ENCODE measurements around the gene LILRB2.
A peak's percentile ranks its signal among the peaks of the same experiment; 100 is the strongest.
"Not testable (repeated sequence)": the region's sequence is repeated elsewhere in the genome, so short reads cannot be mapped to it uniquely, and the experiment has no call there.

Gene LILRB2

DNA sequence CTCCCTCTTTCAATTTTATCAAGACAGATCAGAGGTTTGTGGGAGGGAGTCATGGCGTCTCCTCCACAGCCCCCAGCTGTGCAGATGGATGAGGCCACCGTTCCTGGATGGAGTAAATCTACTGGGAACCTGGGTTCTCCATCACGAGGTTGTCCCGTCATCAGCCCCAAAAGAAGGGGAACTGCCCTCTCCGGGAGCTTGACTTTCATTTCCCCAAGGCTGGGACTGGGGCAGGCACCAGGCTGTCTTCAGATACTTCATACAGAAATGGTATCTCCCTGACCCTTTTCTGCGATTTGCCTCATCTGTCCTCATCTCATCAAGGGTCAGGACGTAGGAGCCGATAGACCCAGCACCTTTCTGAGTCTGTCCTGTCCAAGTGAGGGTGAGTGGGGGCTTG lies 9.8 kb downstream of the LILRB2 start:
- no peak for DNase-seq

DNA sequence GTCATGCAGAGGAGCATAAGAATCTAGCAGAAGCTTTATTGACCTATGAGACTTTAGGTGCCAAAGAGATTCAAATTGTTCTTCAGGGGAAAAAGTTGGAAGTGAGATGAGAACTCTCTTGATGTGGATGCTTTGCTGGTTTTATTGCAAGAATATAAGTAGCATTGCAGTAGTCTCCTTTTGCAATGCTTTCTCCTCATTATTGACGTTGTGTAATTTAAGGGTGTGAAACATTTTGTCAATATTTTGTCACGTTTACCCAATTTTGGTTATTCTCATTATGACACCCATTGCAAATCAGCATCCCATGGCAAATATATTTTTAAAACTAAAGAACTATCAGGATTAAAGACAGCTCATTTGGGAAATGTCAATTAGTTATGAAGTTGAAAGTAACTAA lies 12.0 kb downstream of the LILRB2 start:
- no peak for DNase-seq

DNA sequence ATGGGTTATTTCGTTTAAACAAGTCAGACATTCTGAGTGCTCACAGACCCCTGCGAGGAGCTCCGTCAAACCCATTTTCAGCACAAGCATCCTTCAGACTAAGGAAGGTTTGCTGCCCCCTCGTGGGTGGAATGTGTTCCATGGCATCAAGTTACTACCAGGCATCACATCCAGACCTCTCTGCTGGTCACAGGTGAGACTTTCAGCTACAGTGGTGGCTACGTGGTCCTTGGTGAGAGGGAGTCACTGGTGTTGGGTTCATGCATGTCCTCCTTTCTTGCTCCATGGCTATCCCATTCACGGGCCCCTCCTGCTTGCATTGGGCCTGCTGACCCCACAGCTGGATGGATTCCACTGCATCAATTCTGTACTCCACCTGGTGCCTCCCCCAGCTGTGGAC lies 14.8 kb downstream of the LILRB2 start:
- peak; percentile 68 for DNase-seq

DNA sequence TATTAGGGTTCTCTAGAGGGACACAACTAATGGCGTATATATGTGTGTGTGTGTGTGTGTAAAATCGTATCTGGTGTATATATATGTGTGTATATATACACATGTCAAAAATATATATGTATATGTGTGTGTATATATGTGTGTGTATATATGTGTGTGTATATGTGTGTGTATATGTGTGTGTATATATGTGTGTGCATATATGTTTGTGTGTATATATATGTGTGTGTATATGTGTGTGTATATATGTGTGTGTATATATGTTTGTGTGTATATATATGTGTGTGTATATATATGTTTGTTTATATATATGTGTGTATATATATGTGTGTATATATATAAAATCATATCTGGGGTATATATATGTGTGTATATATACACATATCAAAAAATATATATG lies 18.4 kb downstream of the LILRB2 start:
- DNase-seq = no peak

DNA sequence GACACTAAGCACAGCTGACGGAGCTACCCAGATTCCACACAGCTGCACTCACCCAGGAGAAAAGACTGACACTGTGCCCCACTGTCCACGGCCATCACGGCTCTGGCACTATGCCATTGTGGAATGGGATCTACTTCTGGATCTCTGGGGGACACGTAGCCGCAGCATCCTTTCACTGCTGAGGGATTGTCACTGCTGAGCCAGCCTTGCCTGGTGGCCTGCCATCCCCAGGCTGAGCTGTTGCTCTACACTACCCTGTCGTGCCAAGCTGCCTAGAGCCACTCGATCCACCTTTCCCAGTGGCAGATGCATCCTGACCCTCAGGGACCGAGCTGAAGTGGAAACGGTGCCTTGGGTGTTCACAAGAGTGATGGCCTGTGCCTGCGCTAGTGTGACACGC lies 18.8 kb downstream of the LILRB2 start:
- no peak for DNase-seq

DNA sequence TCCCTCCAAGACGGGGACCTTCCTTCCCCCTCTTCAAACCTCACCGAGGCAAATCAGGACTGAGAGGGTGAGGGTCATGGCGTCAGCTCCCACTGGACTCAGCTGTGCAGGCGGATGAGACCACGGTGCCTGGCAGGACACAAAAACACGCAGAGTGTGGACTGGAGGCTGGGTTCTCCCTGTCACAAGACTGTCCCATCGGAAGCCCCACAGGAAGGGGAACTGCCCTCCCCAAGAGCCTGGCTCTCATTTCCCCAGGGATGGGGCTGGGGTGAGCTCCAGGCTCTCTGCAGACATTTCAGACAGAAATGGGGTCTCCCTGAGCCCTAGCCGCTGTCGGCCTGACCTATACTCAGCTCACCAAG lies 23.8 kb downstream of the LILRB2 start, which contains the start of gene LILRB5:
Gene LILRB5, minus strand, starts transcription at position 158 of the 365 bp plus-strand sequence. Its CDS starts 80 bp downstream, at position 78.
- DNase-seq = no peak

DNA sequence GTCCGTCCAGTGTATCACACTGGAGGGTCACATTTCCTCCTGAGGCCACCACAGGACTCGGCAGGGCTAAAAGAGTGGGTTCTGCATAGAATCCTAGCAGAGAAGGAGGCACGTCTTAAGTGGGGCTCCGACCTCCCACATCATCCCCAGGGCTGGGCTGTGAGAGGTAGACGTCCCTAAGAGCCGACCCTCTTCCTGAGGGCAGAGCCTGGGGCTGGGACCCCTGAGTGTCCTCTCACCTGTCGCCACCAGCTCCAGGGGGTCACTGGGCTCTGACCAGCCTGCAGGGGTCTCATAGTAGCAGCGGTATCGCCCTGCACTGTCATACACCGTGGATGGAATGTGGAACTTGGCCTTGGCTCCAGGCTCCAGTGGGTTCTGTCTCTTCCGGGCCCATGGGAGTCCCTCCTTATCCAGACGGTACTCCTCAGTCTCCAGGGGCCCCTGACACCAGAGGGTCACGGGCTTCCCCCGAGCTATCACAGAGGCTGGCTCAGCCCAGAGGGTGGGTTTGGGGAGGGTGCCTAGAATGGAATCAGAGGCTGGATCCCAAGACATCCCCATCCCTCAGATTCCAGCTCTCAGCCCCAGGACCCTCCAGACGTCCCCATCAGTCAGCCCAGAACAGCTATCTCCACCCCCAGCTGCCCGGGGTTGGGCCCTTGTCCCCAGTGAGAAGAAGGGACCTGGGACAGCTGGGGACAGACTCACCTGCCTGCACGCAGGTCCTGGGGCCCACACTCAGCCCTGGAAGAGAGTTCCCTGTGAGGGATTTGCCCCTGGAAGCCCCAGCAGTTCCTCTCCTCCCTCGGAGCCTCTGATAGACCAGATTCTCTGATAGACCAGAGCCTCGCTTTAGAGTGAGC lies 24.4 kb downstream of the LILRB2 start:
- DNase-seq = no peak

DNA sequence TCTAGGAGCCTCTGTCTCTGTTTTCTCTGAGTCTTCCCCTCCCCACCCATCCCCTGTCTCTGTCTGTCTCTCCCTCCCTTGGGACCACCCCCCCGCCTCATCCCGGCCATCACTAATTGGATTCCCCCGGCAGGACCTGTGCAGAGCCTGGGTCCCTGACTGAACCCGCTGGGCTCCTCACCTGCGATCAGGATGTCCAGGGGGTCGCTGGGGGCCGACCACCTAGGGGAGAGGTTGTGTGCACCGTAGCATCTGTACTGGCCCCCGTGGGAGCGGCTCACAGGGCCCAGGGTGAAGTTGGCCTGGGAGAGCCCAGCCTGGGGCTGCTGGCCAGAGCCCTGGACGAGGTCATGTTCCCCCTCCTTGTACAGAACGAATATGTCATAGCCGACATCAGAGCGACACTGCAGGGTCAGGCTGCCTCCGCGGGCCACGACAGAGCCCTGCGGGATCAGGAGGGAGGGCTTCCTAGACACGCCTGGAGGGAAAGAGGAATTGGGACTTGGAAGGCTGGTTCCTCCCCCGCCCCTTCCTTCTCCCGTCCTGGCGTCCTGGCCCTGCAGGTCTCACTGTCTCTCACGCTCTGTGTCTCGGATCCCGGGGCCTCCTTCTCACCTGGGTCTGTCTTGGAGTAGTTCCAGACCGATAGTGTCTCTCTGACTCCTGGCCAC lies 25.7 kb downstream of the LILRB2 start:
- no peak for DNase-seq

DNA sequence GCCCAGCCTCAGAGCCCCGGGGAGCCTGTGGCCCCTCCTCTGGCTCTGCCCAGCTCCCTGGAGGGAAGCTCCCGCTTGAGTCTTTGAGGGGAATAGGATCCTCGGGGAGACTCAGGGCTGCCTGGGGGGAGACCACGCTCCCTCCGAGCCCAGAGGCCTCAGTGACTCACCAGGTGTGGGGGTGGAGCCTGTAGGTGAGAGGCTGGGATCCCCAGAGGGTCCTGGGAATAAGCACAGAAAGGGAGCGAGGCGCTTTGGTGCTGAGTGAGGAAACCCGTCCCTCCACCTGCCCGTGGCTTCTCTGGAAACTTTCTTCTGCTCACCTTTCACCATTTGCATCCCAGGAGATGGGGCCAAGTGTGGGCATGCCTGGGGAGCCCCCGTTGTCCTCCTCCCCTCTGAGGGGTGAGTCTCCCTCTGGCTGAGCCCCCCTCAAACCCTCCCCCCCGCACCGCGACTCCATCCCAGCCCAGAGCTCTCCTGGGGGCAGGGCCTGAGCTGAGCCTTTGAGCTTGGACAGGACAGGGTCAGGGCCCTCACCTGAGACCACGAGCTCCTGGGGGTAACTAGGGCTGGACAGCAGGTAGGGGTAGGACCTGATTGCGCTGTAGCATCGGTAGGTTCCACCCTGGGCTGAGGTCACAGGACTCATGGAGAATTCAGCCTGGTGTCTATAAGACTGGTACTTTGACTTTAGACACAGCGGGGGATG lies 26.6 kb downstream of the LILRB2 start:
- DNase-seq = no peak

DNA sequence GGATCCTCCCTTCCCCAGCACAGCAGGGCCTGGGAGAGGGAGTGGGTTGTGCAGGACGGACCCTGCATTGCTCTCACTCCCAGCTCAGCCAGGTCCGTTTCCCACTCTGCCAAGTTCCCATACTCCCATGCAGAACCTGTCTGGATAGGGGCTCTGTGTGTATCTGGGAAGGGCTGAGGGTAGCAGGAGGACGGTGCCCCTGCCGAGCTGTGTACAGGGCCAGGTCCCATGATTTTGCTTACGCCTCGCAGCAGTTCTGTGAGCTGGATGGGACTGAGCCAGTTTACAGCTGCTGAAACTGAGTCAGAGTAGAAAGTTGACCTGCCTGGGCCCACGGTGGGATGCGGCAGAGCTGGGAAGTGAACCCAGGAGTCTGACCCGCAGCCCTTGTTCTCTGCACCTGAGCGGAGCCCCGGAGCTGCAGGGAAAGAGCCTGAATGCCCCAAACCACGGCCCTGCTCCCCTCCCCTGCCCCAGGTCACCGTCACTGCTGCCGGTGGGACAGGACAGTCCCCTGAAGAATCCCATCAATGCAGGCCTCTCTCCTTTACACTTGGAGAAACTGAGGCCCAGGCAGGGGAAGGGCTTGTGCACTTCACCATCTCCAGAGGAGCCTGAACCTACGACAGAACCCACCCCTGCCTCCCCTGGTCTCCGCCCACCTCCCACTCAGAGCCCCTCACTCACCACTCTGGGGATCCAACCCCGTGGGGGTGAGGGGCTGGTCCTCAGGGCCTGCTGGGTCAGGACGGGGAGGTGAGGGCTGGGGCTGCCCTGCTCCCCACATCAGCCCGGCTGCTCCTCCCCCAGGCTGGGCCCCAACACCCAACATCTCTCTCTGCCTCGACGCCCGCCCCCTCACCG lies 27.3 kb downstream of the LILRB2 start:
- no peak for DNase-seq

DNA sequence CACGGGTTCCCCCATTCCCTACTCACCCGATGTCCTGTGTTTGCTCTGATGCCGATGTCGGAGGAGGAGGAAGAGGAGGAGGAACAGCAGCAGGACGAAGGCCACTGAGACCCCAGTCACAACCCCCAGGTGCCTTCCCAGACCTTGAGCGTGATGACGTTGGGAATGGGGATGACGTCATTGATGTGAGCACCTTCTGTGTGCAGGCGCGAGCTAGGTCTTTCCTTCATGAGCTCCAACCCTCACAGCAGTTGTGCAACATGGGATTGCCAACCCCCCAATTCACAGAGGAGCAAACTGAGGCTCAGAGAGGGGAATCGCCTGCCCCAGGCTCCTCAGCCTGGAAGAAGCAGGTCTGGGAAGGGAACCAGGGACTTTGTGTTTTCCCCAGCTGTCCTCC lies 28.1 kb downstream of the LILRB2 start:
- DNase-seq = no peak

DNA sequence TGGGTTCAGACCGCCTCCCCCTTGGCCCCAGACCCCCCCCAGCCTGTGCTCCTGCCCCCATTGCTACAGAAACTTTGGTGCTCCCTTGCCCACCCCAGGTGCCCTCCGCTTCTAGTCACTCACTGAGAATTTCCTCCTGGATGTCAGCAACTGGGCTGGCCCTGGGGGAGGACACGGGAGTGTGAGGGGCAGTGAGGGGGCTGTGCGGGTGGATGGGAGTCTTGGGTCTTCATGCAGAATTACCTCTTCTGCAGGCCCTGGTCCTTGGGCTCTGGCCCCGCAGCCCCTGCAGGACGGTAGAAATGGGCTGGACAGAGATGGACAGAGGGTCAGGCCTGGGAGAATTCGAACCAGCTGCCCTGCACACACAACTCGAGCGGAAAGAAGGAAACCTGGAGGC lies 28.7 kb downstream of the LILRB2 start:
- DNase-seq = no peak

DNA sequence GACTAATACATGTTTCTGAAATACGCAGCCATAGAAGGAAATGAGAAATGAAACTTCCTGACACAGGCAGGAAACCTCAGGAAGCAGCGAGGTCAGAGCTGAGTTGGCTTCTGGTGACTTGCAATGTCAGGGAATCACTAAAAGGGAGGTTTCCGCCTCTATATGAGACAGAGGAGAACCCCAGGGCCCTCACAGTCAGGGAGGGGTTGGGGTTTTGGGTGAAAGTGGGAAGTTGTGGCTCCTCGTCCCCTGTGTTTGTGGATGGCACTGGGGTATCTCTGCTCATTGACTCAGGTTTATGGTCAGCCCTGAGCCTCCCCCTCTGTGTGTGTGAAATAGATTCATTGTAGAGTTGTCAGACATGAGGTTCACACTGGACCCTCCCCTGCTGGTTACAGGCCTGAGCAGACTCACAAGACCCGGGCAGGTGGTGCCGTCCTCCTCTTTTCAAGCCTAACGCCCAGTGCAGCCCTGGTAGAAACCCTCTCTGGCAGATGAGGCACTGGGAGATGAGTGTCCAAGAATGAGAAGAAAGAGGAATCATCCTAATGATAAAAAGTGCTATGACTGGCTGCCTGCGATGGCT lies 32.8 kb downstream of the LILRB2 start:
- DNase-seq = peak; percentile 30

DNA sequence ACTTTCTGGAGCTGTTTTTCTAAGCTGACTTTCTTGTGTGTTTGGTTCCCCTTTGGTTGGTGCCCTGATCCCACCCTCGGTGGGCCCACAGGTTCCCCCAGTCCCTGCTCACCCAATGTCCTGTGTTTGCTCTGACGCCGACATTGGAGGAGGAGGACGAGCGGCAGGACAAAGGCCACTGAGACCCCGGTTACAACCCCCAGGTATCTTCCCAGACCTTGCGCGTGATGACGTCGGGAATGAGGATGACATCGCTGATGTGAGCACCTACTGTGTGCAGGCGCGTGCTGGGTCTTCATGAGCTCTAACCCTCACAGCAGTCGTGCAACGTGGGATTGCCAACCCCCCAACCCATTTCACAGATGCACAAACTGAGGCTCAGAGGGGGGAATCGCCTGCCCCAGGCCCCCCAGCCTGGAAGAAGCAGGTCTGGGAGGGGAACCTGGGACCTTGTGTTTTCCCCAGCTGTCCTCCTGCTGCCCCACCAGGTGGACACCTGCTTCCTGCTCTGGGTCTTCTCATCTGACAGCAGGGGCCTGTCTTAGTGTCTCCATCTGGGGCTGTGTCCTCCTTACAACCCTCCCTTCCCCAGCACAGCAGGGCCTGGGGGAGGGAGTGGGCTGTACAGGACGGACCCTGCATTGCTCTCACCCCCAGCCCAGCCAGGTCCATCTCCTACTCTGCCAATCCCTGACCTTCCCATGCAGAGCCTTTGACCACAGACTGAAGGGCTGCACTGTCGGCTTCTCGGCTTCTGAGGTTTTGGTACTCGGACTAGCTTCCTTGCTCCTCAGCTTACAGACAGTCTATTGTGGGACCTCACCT lies 33.6 kb downstream of the LILRB2 start:
- DNase-seq = no peak

DNA sequence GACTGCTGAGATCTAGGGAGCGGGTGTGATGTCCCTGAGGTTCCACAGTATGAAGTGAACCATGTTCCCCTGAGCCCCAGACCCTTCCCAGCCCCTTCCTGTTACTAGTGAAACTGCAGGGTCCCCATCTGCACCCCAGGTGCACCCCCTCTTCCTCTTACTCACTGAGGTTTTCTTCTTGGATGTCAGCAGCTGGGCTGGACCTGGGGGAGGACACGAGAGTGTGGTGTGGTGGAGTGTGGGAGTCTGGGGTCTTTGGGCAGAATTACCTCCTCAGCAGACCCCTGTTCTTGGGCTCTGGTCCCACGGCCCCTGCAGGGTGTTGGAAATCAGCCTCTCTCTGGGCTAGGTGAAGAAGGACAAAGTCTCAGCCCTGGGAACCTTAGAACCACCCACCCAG lies 35.0 kb downstream of the LILRB2 start:
- no peak for DNase-seq

DNA sequence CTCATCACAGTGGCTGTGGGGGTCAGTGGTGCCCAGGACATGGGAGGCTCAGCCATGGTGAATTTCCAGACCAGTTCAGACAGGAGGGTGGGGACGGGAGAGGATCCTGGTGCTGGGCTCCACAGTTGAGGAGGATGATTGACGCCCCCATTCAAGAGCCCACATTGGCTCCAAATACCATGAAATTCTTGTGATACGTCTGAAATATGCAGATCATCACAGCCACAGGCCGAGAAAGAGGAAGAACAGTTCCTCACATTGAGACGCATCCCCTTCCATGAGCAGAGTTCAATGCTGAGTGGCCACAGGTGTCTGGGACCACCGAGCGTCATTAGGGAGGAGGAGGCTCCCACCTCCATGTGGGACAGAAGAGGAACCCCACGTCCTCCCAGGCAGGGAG lies 37.1 kb downstream of the LILRB2 start:
- not testable (repeated sequence) for DNase-seq

DNA sequence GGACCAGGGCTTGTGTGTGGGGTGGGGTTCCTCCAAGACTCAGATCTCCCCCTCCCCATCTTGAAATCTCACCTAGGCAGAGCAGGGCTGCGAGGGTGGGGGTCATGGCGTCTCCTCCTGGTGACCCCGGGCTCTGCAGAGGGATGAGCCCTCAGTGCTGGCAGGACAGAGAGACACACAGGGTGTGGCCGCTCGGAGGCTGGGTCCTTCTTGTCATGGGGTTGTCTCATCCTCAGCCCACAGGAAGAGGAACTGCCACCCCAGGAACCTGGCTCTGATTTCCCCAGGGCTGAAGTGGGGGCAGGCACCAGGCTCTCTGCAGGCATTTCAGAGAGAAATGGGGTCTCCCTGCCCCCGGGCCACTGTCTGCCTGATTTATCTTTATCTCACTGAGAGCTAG lies 38.3 kb downstream of the LILRB2 start, which contains the start of gene LILRA6:
Gene LILRA6, minus strand, starts transcription at position 145 of the 400 bp plus-strand sequence.
- DNase-seq = not testable (repeated sequence)

DNA sequence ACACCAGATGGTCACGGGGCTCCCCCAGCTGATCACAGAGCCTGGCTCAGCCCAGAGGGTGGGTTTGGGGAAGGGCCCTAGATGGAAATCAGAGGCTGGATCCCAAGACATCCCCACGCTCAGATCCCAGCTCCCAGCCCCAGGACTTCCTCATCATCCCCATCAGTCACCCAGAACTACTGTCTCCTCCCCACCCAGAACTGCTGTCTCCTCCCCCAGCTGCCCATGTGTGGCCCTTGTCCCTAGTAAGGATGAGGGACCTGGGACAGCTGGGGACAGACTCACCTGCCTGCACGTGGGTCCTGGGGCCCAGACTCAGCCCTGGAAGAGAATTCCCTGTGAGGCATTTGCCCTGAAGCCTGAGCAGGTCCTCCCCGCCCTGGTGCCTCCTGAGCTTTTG lies 38.7 kb downstream of the LILRB2 start:
- DNase-seq = not testable (repeated sequence)

DNA sequence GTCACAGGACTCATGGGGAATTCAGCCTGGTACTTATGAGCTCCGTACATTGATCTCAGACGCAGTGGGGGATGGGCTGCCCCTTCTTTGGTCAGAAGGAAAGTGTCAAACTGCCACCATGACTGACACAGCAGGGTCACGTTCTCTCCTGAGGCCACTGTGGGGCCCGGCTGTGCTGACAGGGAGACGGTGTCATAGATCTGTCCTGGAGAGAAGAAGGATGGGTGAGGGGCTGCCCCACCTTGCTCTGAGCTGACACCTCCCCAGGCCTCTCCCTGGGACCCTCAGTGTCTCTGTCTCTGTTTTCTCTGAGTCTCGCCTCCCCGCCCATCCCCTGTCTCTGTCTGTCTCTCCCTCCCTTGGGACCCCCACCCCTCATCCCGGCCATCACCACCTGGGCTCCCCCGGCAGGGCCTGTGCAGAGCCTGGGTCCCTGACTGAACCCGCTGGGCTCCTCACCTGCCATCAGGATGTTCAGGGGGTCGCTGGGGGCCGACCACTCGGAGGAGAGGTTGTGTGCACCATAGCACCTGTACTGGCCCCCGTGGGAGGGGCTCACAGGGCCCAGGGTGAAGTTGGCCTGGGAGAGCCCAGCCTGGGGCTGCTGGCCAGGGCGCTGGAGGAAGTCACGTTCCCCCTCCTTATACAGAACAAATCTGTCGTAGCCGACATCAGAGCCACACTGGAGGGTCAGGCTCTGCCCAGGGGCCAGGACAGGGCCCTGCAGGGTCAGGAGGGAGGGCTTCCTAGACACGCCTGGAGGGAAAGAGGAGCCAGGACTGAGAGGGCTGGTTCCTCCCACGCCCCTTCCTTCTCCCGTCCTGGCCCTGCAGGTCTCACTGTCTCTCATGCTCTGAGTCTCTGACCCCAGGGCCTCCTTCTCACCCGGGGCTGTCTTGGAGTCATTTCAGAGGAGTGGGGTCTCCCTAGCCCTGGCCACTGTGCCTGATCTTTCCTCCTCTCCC lies 40.3 kb downstream of the LILRB2 start:
- not testable (repeated sequence) for DNase-seq
